DOHH2 (cell line): ENCODE measurements around the gene ZNF536.

ENCODE experiments used
- CTCF ChIP-seq: fragments of 200-600 bp; sonication (generic); IDR thresholded peaks from one replicate; pipeline ENCODE4 v1.5.1; 2014; ENCODE audit warnings: antibody characterized with exemption, mild to moderate bottlenecking, low read depth, low read length; ENCODE audit not compliant: poor library complexity, severe bottlenecking
- EZH2phosphoT487 ChIP-seq: fragments of 200-600 bp; sonication (generic); IDR thresholded peaks from 2 replicates; pipeline ENCODE4 v1.6.1; 2017; ENCODE audit warnings: borderline replicate concordance, mild to moderate bottlenecking, antibody characterized with exemption, low read length, moderate library complexity, mixed read lengths

GRCh38 chr19:30444686-30445232 is 72.6 kb downstream of the ZNF536 start:
- TF ChIP-seq CTCF (no peak), EZH2phosphoT487 (no peak)
